Upper lobe of right lung (tissue), 1 donor: Measurements from ENCODE around the gene RASD2. TPM values are rescaled to one million over a fixed set of nuclear protein-coding genes. Genes with fewer than 3 reads are reported as not detected.
"Not testable (repeated sequence)": the region's sequence is repeated elsewhere in the genome, so short reads cannot be mapped to it uniquely, and the experiment has no call there.

Experiments used
- ATAC-seq: fragments of 200-7000 bp; cut with Tn5 transposase; one replicate; pipeline ENCODE4 v1.9.1; 2020; ENCODE audit warnings: mild to moderate bottlenecking, moderate library complexity
- DNase-seq: peaks from one replicate; pipeline ENCODE4 v3.0.0-alpha.2; 2020
- H3K27ac ChIP-seq: fragments of 200-600 bp; one replicate; pipeline ENCODE4 v1.8.0; 2022
- H3K27me3 ChIP-seq: fragments of 200-600 bp; one replicate; pipeline ENCODE4 v1.8.0; 2022; ENCODE audit warnings: mild to moderate bottlenecking
- H3K36me3 ChIP-seq: fragments of 200-600 bp; one replicate; pipeline ENCODE4 v1.8.0; 2022
- H3K4me1 ChIP-seq: fragments of 200-600 bp; one replicate; pipeline ENCODE4 v1.8.0; 2022
- H3K4me3 ChIP-seq: fragments of 200-600 bp; one replicate; pipeline ENCODE4 v1.8.0; 2022; ENCODE audit warnings: mild to moderate bottlenecking
- H3K9me3 ChIP-seq: fragments of 200-600 bp; one replicate; pipeline ENCODE4 v1.8.0; 2022
- intact Hi-C: fragments of 100-400 bp; cut with DNase I; formaldehyde crosslinking; loops from one replicate; pipeline ENCODE4 v1.11.0; 2022
- total RNA-seq: library from RNA; stranded (reverse); fragmentation: NEBNext Ultra II Directional; extraction: Animal tissue kit (Norgen Biotek cat#: 25700); gene quantifications from one replicate; pipeline ENCODE4 v1.2.1, GENCODE V29; 2021
- TF ChIP-seq, protein P1 (sequence below): fragments of 200-600 bp; IDR thresholded peaks from one replicate; pipeline ENCODE4 v1.8.0; 2022; ENCODE audit warnings: antibody characterized with exemption
- donor health status: DM: no; HTN: yes; CAD: no; lungs with severe emphysema.

Gene RASD2
- total RNA-seq, 1 donor from 2014 or later, result 4.1 TPM

DNA sequence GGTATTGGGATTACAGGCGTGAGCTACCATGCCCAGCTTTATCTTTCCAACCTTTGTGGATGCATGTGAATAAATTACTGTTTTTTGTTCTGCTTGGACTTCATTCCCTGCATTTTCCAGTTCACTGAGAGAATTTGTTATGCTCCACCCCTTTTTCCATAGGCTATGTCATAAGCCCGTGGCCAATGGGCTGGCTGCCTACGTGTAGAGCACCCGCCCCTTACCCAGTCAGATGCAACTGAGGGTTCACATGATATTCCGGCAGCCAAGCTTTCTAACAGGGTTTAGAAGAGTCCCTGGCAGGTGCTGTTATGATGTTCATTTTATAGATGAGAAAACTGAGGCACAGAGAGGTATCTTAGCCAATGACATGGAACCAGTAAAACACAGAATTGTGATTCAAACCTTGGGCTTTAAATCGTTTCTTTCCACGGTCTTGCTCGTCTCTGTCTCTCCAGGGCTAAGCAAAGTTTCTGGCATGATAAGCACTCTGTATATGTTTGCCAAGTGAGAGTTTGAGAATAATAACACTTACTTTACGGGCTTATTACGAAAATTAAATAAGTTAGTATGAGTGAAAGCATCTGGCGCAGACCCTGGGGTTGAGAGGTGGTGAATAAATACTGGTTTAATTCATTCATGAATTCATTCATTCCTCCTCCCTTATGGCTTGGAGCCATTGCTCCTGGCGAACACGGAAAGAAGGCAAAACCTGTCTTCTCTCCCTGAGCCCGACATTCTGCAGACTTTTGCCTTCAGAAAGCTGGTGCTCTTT lies 42.4 kb upstream of the RASD2 start:
- no peak overlapping the region for H3K27ac ChIP-seq
- ATAC-seq (peak; percentile 45), DNase-seq (no peak)
- H3K9me3 ChIP-seq, result no peaks in the 10 kb centered on the region
- intact Hi-C loops, result no loop called here
- no peak overlapping the region for H3K4me3 ChIP-seq
- H3K4me1 ChIP-seq, result no peaks in the 10 kb centered on the region
- TF ChIP-seq, protein P1, sequence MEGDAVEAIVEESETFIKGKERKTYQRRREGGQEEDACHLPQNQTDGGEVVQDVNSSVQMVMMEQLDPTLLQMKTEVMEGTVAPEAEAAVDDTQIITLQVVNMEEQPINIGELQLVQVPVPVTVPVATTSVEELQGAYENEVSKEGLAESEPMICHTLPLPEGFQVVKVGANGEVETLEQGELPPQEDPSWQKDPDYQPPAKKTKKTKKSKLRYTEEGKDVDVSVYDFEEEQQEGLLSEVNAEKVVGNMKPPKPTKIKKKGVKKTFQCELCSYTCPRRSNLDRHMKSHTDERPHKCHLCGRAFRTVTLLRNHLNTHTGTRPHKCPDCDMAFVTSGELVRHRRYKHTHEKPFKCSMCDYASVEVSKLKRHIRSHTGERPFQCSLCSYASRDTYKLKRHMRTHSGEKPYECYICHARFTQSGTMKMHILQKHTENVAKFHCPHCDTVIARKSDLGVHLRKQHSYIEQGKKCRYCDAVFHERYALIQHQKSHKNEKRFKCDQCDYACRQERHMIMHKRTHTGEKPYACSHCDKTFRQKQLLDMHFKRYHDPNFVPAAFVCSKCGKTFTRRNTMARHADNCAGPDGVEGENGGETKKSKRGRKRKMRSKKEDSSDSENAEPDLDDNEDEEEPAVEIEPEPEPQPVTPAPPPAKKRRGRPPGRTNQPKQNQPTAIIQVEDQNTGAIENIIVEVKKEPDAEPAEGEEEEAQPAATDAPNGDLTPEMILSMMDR, result no peak
- no peaks in the 10 kb centered on the region for H3K27me3 ChIP-seq
- no peaks in the 10 kb centered on the region for H3K36me3 ChIP-seq

DNA sequence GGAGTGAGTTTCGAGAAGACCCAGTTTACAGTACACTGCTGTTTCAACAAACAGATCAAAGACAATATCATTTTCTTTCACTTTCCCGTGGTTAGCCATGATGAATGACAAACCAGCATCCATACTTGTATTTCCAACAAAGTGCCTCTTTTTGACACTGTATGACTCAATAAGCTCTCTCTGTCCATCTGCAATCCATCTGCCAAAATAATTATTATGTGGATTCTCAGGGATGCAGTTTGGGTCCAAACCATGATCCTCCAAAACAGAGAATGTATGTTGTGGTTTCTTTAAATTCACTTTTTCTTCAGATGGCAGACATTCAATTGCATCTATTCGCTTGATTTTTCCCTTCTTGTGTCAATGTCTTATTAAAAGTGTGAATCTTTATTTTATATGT lies 37.8 kb upstream of the RASD2 start:
- no peak for DNase-seq
- no peak for ATAC-seq
- H3K27ac ChIP-seq, result no peak overlapping the region
- H3K9me3 ChIP-seq, result no peaks in the 10 kb centered on the region
- H3K27me3 ChIP-seq, result no peaks in the 10 kb centered on the region
- TF ChIP-seq, protein P1, result no peak
- H3K4me1 ChIP-seq, result no peaks in the 10 kb centered on the region
- intact Hi-C loops, result no loop called here
- H3K36me3 ChIP-seq, result no peaks in the 10 kb centered on the region
- no peak overlapping the region for H3K4me3 ChIP-seq

DNA sequence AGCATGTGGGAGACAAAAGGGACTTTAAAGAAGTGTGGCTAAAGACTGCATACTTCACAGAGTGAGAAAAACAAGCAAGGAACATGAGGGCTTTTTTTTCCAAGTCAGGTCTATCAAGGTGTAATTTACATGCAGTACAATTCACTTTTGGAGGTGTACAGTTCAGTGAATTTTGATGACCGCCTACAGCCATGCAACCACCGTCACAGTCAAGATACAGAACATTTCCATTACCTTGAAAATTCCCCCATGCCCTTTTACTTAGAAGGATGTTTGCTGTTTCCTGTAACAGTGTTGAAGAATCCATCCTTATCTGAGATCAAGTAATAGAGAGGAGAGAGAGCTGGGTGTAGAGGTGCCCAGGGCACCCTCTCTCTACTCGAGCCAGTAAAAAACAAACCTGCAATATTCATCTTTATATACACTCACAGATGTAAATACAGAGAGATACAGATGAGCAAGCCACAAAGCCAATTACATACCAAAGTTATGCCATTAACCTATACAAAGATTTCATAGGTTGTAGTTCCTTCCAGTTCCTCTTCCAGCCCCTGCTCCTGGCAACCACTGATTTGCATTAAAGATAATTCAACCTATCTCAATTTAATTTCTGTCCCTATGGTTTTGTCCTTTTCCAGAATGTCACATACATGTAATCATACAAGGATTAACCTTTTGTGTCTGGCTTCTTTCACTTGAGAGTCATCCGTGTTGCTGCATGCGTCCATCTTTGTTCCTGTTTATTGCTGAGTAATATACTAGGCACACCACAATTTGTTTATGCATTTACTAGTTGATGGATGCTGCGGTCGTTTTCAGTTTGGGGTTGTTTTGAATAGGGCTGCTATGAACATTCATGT lies 35.0 kb upstream of the RASD2 start:
- no peaks in the 10 kb centered on the region for H3K9me3 ChIP-seq
- DNase-seq (no peak), ATAC-seq (no peak)
- H3K4me1 ChIP-seq, result no peaks in the 10 kb centered on the region
- TF ChIP-seq, protein P1, result no peak
- H3K36me3 ChIP-seq, result no peaks in the 10 kb centered on the region
- intact Hi-C loops, result no loop called here
- no peaks in the 10 kb centered on the region for H3K27me3 ChIP-seq
- H3K4me3 ChIP-seq, result no peak overlapping the region
- no peak overlapping the region for H3K27ac ChIP-seq

DNA sequence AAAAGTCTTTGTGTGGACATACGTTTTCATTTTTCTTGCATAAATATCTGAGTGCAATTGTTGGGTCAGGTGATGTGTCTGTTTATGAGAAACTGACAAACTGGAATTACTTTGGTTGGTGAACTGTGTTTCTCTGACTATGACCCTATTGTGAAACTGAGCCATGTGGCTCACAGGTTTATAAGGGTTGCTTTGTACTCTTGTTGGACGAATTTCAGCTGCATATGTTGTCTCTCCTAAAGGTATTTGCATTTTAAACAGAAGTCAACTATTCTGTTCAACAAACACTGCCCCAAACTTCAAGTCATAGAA lies 34.4 kb upstream of the RASD2 start:
- Histone ChIP-seq H3K9me3 (no peaks in the 10 kb centered on the region), H3K4me1 (no peaks in the 10 kb centered on the region), H3K27ac (no peak overlapping the region), H3K27me3 (no peaks in the 10 kb centered on the region), H3K36me3 (no peaks in the 10 kb centered on the region), H3K4me3 (no peak overlapping the region)
- TF ChIP-seq, protein P1, result no peak
- no peak for ATAC-seq
- intact Hi-C loops, result no loop called here
- DNase-seq, result no peak

DNA sequence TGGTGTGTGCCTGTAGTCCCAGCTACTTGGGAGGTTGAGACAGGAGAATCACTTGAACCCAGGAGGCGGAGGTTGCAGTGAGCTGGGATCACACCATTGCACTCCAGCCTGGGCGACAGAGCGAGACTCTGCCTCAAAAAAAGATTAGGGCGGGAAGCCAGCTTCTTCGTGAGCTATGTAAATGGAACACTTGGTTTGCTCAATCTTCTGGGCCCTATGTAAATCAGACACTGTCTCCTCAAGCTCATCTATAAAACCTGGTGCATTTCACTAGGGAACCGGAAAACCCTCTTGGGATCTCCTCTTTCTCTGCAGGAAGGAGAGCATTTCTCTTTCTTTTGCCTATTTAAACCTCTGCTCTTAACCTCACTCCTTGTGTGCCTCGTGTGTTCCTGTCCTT lies 32.8 kb upstream of the RASD2 start:
- ATAC-seq, H3K27me3 ChIP-seq, H3K27ac ChIP-seq, H3K36me3 ChIP-seq, intact Hi-C loops, H3K4me3 ChIP-seq, H3K4me1 ChIP-seq, H3K9me3 ChIP-seq, DNase-seq: not testable (repeated sequence)

DNA sequence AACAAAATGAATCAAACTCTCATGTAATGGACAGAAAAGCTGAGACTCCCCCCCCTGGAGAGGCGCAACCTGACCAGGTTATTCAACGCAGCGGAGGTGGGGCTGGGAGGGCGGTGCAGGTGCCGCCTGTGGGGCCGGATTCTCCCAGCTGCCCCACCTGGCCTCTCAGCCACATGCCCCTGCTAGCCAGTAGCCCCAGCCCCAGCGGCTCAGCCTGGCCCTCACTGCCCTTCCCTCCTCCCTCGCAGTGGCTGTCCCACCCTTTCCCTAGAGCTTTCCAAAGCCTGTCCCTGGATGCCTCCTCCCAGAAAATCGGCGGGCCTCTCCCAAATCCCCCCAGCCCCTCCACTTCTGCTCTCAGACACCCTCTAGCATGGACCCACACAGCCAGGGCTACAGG lies 31.2 kb upstream of the RASD2 start:
- no peaks in the 10 kb centered on the region for H3K4me1 ChIP-seq
- no peaks in the 10 kb centered on the region for H3K9me3 ChIP-seq
- no peak overlapping the region for H3K4me3 ChIP-seq
- no peaks in the 10 kb centered on the region for H3K27me3 ChIP-seq
- intact Hi-C loops, result no loop called here
- no peaks in the 10 kb centered on the region for H3K36me3 ChIP-seq
- no peak overlapping the region for H3K27ac ChIP-seq
- ATAC-seq, result no peak
- TF ChIP-seq, protein P1, result no peak
- no peak for DNase-seq
